ENCODE data around the gene BACE1.

BACE1 gene

GRCh38 chr11:117290809-117291396 is 25.2 kb downstream of the BACE1 start, which contains the start of gene BACE1-AS:
TSS of gene BACE1-AS (plus strand) at chr11:117291346.
- no peak for DNase-seq (ENCODE audit: low spot score)
- in situ Hi-C loops (cut with MboI; ENCODE audit: low sequenced_read_pairs, unreplicated experiment): no loop called here
- no peak for TF ChIP-seq CTCF (IDR thresholded peaks at IDR 0.05; ENCODE audit: borderline replicate concordance, control extremely low read depth, extremely low read depth, insufficient read depth, missing control alignments)

GRCh38 chr11:117289795-117290194 is 26.3 kb downstream of the BACE1 start:
- DNase-seq (ENCODE audit: low spot score): no peak
- in situ Hi-C loops (cut with MboI; ENCODE audit: low sequenced_read_pairs, unreplicated experiment): no loop called here
- TF ChIP-seq CTCF (IDR thresholded peaks at IDR 0.05; ENCODE audit: borderline replicate concordance, control extremely low read depth, extremely low read depth, insufficient read depth, missing control alignments): no peak

GRCh38 chr11:117287668-117288067 is 28.4 kb downstream of the BACE1 start:
- TF ChIP-seq CTCF (IDR thresholded peaks at IDR 0.05; ENCODE audit: borderline replicate concordance, control extremely low read depth, extremely low read depth, insufficient read depth, missing control alignments): no peak
- in situ Hi-C loops (cut with MboI; ENCODE audit: low sequenced_read_pairs, unreplicated experiment): no loop called here

GRCh38 chr11:117286588-117286987 is 29.5 kb downstream of the BACE1 start:
- in situ Hi-C loops (cut with MboI; ENCODE audit: low sequenced_read_pairs, unreplicated experiment): no loop called here
- DNase-seq (ENCODE audit: low spot score): no peak
- TF ChIP-seq CTCF (IDR thresholded peaks at IDR 0.05; ENCODE audit: borderline replicate concordance, control extremely low read depth, extremely low read depth, insufficient read depth, missing control alignments): no peak

More at GRCh38 chr11:117287668-117288067, 28.4 kb downstream of the BACE1 start:
- DNase-seq (ENCODE audit: low spot score): no peak

GRCh38 chr11:117284053-117284452 is 32.0 kb downstream of the BACE1 start:
- no peak for TF ChIP-seq CTCF (IDR thresholded peaks at IDR 0.05; ENCODE audit: borderline replicate concordance, control extremely low read depth, extremely low read depth, insufficient read depth, missing control alignments)
- in situ Hi-C loops (cut with MboI; ENCODE audit: low sequenced_read_pairs, unreplicated experiment): no loop called here

GRCh38 chr11:117282956-117283355 is 33.1 kb downstream of the BACE1 start:
- TF ChIP-seq CTCF (IDR thresholded peaks at IDR 0.05; ENCODE audit: borderline replicate concordance, control extremely low read depth, extremely low read depth, insufficient read depth, missing control alignments): no peak
- in situ Hi-C loops (cut with MboI; ENCODE audit: low sequenced_read_pairs, unreplicated experiment): no loop called here
- no peak for DNase-seq (ENCODE audit: low spot score)

More at GRCh38 chr11:117284053-117284452, 32.0 kb downstream of the BACE1 start:
- no peak for DNase-seq (ENCODE audit: low spot score)

Data from GM13976 (cell line).